Stimulated activated naive B cell treated with anti-CD40 and anti-IgM and Interleukin-4, amounts not matched to agents 10 μg/mL and 1 μg/mL and 100 μg/mL, for 72 hours (primary cell): ENCODE measurements around the gene FRMD4B.
"Not testable (repeated sequence)": the region's sequence is repeated elsewhere in the genome, so short reads cannot be mapped to it uniquely, and the experiment has no call there.

ENCODE experiments used
- ATAC-seq, 2 donors: fragments of 150-1000 bp; cut with Tn5 transposase; replicated peaks; 2 replicates each; pipeline ENCODE4 v1.10.0; 2021; ENCODE audit warnings: moderate library complexity in 1 of 2
- DNase-seq: peaks from one replicate; pipeline ENCODE4 v3.0.0; 2021
- H3K27ac Mint-ChIP-seq: one replicate; pipeline ENCODE4 v1.8.0; 2022; ENCODE audit warnings: mild to moderate bottlenecking, mixed read lengths
- H3K27me3 Mint-ChIP-seq, 2 donors: one replicate each; pipeline ENCODE4 v1.8.0; 2022; ENCODE audit warnings: mixed read lengths in 2 of 2
- H3K36me3 Mint-ChIP-seq, 2 donors: one replicate each; pipeline ENCODE4 v1.8.0; 2022; ENCODE audit warnings: mixed read lengths in 2 of 2, mild to moderate bottlenecking in 1 of 2
- H3K4me1 Mint-ChIP-seq, 2 donors: one replicate each; pipeline ENCODE4 v1.8.0; 2022; ENCODE audit warnings: mixed read lengths in 2 of 2, mild to moderate bottlenecking in 1 of 2
- H3K4me3 Mint-ChIP-seq, 2 donors: one replicate each; pipeline ENCODE4 v1.8.0; 2022; ENCODE audit warnings: mild to moderate bottlenecking in 2 of 2, mixed read lengths in 2 of 2, moderate library complexity in 1 of 2
- H3K9me3 Mint-ChIP-seq, 2 donors: one replicate each; pipeline ENCODE4 v1.8.0; 2022; ENCODE audit warnings: mixed read lengths in 2 of 2, mild to moderate bottlenecking in 1 of 2

Gene FRMD4B

DNA sequence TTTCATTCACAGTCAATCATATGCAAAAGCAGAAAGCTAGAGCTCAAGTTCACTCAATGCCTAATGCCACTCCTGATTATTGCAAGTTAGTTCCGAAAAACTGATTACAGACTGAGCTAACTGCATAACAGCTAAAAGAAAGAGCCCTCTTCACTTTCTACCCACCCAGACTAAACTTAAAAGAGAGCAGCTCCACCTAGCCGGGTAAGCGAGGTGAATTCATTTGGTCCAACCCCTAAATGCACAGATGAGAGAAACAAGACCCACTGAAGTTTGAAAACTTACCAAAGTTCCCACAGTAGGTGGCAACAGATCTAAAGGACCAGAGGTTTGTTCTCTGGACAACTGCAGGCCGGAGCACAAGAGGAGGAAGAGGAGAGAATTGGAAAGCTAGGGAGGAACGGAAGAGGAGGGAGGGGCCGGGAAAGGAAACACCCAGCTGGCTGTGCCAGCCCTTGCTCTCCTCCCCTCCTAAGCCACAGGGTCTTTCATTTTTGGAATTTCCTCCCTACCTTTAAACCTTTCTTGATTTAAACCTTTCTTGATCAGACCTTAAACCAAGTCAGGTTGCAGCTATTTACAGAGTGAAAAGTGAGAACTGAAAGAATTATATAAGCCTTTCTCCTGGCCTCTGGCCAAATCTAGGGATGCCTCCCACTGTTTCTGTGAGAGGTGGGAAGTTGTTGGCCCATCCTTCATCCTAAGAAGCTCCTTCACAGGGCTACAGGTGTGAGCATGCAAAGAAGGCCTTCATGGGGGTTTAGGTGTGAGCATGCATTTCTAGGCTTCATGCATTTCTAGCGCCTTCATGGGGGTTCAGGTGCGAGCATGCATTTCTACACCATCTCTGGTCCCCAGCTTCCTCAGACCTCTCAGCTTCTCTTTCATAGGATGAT is 148.8 kb downstream of the FRMD4B start:
- DNase-seq (no peak), ATAC-seq (no peak)
- no peak overlapping the region for H3K27ac Mint-ChIP-seq
- no peaks in the 10 kb centered on the region for H3K27me3 Mint-ChIP-seq
- H3K9me3 Mint-ChIP-seq, result no peaks in the 10 kb centered on the region
- no peaks in the 10 kb centered on the region for H3K36me3 Mint-ChIP-seq
- peak overlapping the region in 1 of 2 donors; percentile 22 for H3K4me3 Mint-ChIP-seq
- H3K4me1 Mint-ChIP-seq, result peaks cover 5 to 6% of the 10 kb centered on the region in 2 donors

DNA sequence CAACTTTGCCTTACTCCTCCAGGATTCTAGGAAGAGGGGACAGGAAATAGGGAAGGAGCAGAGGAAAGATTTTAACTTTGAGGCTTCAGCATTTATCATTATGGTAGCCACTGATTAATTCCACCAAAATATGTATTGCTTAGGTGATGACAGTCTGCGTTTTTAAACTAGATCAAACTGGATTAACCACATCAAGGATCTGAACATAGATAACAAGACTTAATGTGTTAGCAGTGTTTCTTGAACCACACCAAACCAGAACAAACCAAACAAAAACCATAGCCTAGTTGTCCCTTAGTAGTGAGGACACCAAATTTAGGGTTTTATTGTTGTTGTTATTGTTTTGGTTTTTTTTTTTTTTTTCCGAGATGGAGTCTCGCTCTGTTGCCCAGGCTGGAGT is 150.0 kb downstream of the FRMD4B start:
- Mint-ChIP-seq H3K4me1 (peaks cover 5 to 6% of the 10 kb centered on the region in 2 donors), H3K27me3 (no peaks in the 10 kb centered on the region), H3K4me3 (no peak overlapping the region), H3K9me3 (no peaks in the 10 kb centered on the region), H3K36me3 (no peaks in the 10 kb centered on the region), H3K27ac (no peak overlapping the region)
- ATAC-seq, result no peak
- DNase-seq, result no peak

- H3K27ac Mint-ChIP-seq, H3K4me3 Mint-ChIP-seq, H3K27me3 Mint-ChIP-seq, H3K36me3 Mint-ChIP-seq, H3K9me3 Mint-ChIP-seq, H3K4me1 Mint-ChIP-seq, DNase-seq, ATAC-seq: not testable (repeated sequence)
These were observed 150.7 kb downstream of the FRMD4B start for GRCh38 chr3:69235227-69235626.

DNA sequence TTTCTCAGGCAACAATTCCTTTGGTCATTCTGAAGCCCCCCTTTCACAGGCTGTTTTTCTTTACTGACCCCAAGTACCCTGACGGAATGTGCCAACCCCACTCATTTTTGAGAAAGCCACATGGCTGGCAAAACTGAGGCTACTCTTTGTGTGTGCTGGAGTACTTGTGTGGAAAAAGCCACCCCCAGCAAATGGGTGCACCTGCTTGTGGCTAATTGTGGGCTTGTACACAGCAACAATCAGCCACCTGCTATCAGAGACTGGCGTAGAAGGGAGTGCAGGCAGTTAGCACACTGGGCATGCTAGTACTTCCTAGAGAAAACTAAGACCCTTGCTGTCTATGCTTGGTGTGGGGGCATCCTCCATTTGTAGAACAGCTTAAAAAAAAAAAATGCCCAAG is 153.4 kb downstream of the FRMD4B start:
- Mint-ChIP-seq H3K9me3 (peaks cover 0 to 2% of the 10 kb centered on the region in 2 donors), H3K4me1 (peaks cover 3 to 6% of the 10 kb centered on the region in 2 donors), H3K4me3 (no peak overlapping the region), H3K27me3 (no peaks in the 10 kb centered on the region), H3K36me3 (no peaks in the 10 kb centered on the region), H3K27ac (no peak overlapping the region)
- ATAC-seq (no peak), DNase-seq (no peak)

GRCh38 chr3:69231929-69232440 is 153.9 kb downstream of the FRMD4B start:
- ATAC-seq, result no peak
- H3K9me3 Mint-ChIP-seq, result peaks cover 0 to 2% of the 10 kb centered on the region in 2 donors
- H3K4me3 Mint-ChIP-seq, result no peak overlapping the region
- no peak overlapping the region for H3K27ac Mint-ChIP-seq
- H3K36me3 Mint-ChIP-seq, result no peaks in the 10 kb centered on the region
- no peak for DNase-seq
- H3K27me3 Mint-ChIP-seq, result no peaks in the 10 kb centered on the region
- peaks cover 3 to 4% of the 10 kb centered on the region in 2 donors for H3K4me1 Mint-ChIP-seq

- ATAC-seq, result no peak
- Mint-ChIP-seq H3K4me1 (no peaks in the 10 kb centered on the region), H3K9me3 (peaks cover 0 to 2% of the 10 kb centered on the region in 2 donors)
These were observed 159.8 kb downstream of the FRMD4B start for GRCh38 chr3:69226071-69226470.

GRCh38 chr3:69219101-69219708 is 166.7 kb downstream of the FRMD4B start:
- Mint-ChIP-seq H3K9me3 (no peaks in the 10 kb centered on the region), H3K27ac (no peak overlapping the region), H3K4me3 (no peak overlapping the region), H3K36me3 (no peaks in the 10 kb centered on the region), H3K27me3 (no peaks in the 10 kb centered on the region), H3K4me1 (no peaks in the 10 kb centered on the region)
- ATAC-seq (no peak), DNase-seq (no peak)

More at GRCh38 chr3:69226071-69226470, 159.8 kb downstream of the FRMD4B start:
- no peaks in the 10 kb centered on the region for H3K27me3 Mint-ChIP-seq
- DNase-seq, result no peak
- H3K27ac Mint-ChIP-seq, result no peak overlapping the region
- H3K36me3 Mint-ChIP-seq, result no peaks in the 10 kb centered on the region
- H3K4me3 Mint-ChIP-seq, result no peak overlapping the region

GRCh38 chr3:69218079-69218478 is 167.8 kb downstream of the FRMD4B start:
- Mint-ChIP-seq H3K27ac (no peak overlapping the region), H3K4me3 (no peak overlapping the region), H3K27me3 (no peaks in the 10 kb centered on the region), H3K4me1 (no peaks in the 10 kb centered on the region), H3K9me3 (no peaks in the 10 kb centered on the region), H3K36me3 (no peaks in the 10 kb centered on the region)
- ATAC-seq, result no peak
- DNase-seq, result no peak

DNA sequence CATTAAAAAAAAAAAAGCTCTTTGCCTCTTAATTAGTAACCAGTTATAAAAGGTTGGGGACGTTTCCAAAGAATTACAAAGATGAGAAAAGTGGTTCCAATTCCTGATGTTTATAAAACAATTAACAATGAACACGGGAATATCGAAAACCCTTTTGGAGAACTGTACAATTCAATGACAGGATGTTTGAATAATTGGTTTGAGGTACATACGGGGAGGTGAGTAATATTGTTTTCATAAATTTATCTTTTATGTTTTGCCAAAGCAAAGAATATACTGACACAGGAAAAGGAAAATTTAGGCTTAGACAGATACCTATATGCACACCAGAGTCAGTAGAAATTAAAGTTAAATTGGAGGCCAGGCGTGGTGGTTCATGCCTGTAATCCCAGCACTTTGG is 168.9 kb downstream of the FRMD4B start:
- Mint-ChIP-seq H3K9me3 (no peaks in the 10 kb centered on the region), H3K27me3 (no peaks in the 10 kb centered on the region), H3K36me3 (no peaks in the 10 kb centered on the region), H3K4me3 (no peak overlapping the region), H3K27ac (no peak overlapping the region), H3K4me1 (no peaks in the 10 kb centered on the region)
- DNase-seq (no peak), ATAC-seq (no peak)

- no peak for DNase-seq
- Mint-ChIP-seq H3K27me3 (no peaks in the 10 kb centered on the region), H3K9me3 (no peaks in the 10 kb centered on the region), H3K4me3 (no peak overlapping the region), H3K27ac (no peak overlapping the region), H3K36me3 (no peaks in the 10 kb centered on the region), H3K4me1 (no peaks in the 10 kb centered on the region)
- no peak for ATAC-seq
These were observed 171.6 kb downstream of the FRMD4B start for GRCh38 chr3:69214241-69214640.

DNA sequence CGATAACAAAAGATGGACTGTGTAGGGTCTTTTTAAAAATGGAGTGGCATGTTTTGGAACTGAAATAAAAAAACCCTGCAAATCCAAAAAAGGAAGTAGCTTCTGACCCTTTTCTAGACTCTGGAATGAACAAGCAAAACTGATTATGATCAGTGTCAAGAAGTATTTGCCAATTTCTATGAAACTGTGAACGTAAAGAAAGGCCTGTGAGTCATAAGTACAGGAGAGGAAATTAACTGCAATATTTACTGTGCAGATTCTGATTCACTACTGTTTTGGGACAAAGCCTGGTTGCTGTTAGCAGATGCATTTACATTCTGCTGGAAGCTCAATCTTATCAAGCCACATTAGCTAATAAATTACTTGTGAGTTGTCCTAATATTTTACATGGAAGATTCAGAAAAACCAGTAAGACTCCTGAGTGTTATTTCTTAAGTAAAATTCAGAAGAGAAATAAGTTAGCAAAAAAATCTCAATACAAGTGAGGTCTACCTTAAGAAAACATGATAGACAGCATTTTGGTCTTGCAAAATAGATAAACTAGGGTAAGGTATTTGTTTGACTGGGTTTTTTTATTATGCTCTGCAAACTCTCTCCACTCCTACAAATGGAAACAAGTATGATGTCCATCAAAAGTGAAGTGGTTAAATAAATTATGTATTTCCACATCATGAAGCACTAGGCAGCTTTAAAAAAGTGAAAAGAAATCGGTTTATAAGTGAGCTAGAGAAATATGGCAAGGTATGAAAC is 173.3 kb downstream of the FRMD4B start:
- H3K36me3 Mint-ChIP-seq, result no peaks in the 10 kb centered on the region
- H3K9me3 Mint-ChIP-seq, result no peaks in the 10 kb centered on the region
- H3K4me3 Mint-ChIP-seq, result no peak overlapping the region
- no peaks in the 10 kb centered on the region for H3K27me3 Mint-ChIP-seq
- H3K4me1 Mint-ChIP-seq, result no peaks in the 10 kb centered on the region
- ATAC-seq (peak in 1 of 2 donors; percentile 46), DNase-seq (no peak)
- no peak overlapping the region for H3K27ac Mint-ChIP-seq

DNA sequence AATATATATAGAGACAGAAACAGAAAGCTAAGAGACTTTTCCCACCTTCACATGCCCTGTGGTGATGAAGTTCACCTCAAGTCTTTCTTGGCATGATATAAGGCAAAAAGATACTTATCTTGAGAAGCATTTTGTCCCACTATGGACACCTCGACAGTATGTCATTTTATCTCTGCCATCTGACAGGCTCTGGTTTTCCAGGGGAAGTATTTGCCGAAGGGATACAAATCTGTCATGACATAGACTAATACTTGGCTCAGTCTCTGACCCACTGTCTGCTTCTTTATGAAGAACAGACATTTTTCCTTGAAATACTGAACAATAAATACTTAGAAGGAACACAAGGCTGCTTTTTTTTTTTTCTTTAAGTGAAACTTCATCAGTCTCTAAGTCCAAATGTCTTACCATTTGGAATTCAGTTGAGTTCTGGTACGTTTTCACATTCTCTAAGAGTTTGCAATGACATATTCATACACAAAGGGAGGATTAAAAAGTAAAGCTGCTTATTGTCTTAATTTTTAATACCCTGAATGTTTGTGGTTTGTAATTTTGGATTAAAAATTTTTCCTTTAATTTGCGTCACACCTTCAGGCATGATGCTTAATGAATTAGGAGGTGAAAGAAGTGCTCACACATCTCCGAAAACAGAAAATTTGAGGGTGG is 175.7 kb downstream of the FRMD4B start:
- Mint-ChIP-seq H3K27ac (no peak overlapping the region), H3K4me3 (no peak overlapping the region), H3K36me3 (no peaks in the 10 kb centered on the region), H3K9me3 (no peaks in the 10 kb centered on the region), H3K4me1 (no peaks in the 10 kb centered on the region), H3K27me3 (no peaks in the 10 kb centered on the region)
- ATAC-seq, result no peak
- DNase-seq, result no peak

- H3K4me3 Mint-ChIP-seq, result no peak overlapping the region
- no peaks in the 10 kb centered on the region for H3K9me3 Mint-ChIP-seq
- no peak overlapping the region for H3K27ac Mint-ChIP-seq
- no peaks in the 10 kb centered on the region for H3K4me1 Mint-ChIP-seq
- ATAC-seq (no peak), DNase-seq (no peak)
- no peaks in the 10 kb centered on the region for H3K36me3 Mint-ChIP-seq
- H3K27me3 Mint-ChIP-seq, result no peaks in the 10 kb centered on the region
These were observed 176.5 kb downstream of the FRMD4B start for GRCh38 chr3:69209413-69209812.

- Mint-ChIP-seq H3K36me3 (no peaks in the 10 kb centered on the region), H3K27ac (no peak overlapping the region), H3K4me1 (peaks cover 0 to 3% of the 10 kb centered on the region in 2 donors), H3K4me3 (no peak overlapping the region), H3K27me3 (no peaks in the 10 kb centered on the region), H3K9me3 (no peaks in the 10 kb centered on the region)
- no peak for DNase-seq
- ATAC-seq, result no peak
These were observed 178.9 kb downstream of the FRMD4B start for GRCh38 chr3:69207031-69207430.
